A673 (cell line): ENCODE results near the gene C6orf47. TPM values are rescaled to one million over a fixed set of nuclear protein-coding genes. Genes with fewer than 3 reads are reported as not detected.

Experiments
- BruUV-seq: library from RNA; stranded (reverse); fragments of 400-500 nt; replicated peaks from 2 replicates; lab custom pipeline; 2021; lab: Mats Ljungman, UMichigan
- CTCF ChIA-PET: fragments of 300-600 bp; sonication (Branson Sonifier 250); formaldehyde crosslinking; loops from one replicate; lab custom pipeline; 2022; ENCODE audit warnings: antibody characterized with exemption; lab: Charles Lee
- POLR2A ChIA-PET: fragments of 300-600 bp; sonication (Branson Sonifier 250); formaldehyde crosslinking; loops from one replicate; lab custom pipeline; 2022; ENCODE audit warnings: antibody characterized with exemption; ENCODE audit not compliant: low non-redundant PET; lab: Charles Lee
- DNase-seq: peaks from one replicate; pipeline ENCODE4 v3.0.0-alpha.2; 2015; ENCODE audit warnings: low spot score
- H3K27ac ChIP-seq: fragments of 200-600 bp; sonication (generic); 2 replicates; pipeline ENCODE4 v1.5.1; 2016; ENCODE audit warnings: mixed run types, low read depth, mild to moderate bottlenecking, mixed read lengths, antibody characterized with exemption, low read length; ENCODE audit not compliant: poor library complexity, severe bottlenecking
- H3K27me3 ChIP-seq: fragments of 200-600 bp; sonication (generic); replicated peaks from 2 replicates; pipeline ENCODE4 v1.6.1; 2017; ENCODE audit warnings: mixed run types, low read depth, mild to moderate bottlenecking, mixed read lengths, antibody characterized with exemption, low read length; ENCODE audit not compliant: insufficient read depth, poor library complexity
- H3K36me3 ChIP-seq: fragments of 200-600 bp; sonication (generic); 2 replicates; pipeline ENCODE4 v1.6.1; 2016; ENCODE audit warnings: mixed run types, mild to moderate bottlenecking, mixed read lengths, antibody characterized with exemption, low read length; ENCODE audit not compliant: insufficient read depth, poor library complexity, severe bottlenecking
- H3K4me1 ChIP-seq: fragments of 200-600 bp; sonication (generic); 2 replicates; pipeline ENCODE4 v1.6.1; 2017; ENCODE audit warnings: mixed run types, mild to moderate bottlenecking, mixed read lengths, antibody characterized with exemption, low read length; ENCODE audit not compliant: insufficient read depth, poor library complexity, severe bottlenecking
- H3K4me3 ChIP-seq: fragments of 200-600 bp; sonication (generic); 2 replicates; pipeline ENCODE4 v1.5.1; 2016; ENCODE audit warnings: low read depth, mixed run types, mild to moderate bottlenecking, mixed read lengths, low read length; ENCODE audit not compliant: poor library complexity, severe bottlenecking
- H3K9me3 ChIP-seq: fragments of 200-600 bp; sonication (generic); 2 replicates; pipeline ENCODE4 v1.6.1; 2016; ENCODE audit warnings: mixed run types, low read depth, mild to moderate bottlenecking, mixed read lengths, antibody characterized with exemption, low read length; ENCODE audit not compliant: poor library complexity, severe bottlenecking
- EZH2 ChIP-seq: fragments of 200-600 bp; sonication (generic); IDR thresholded peaks from 2 replicates; pipeline ENCODE4 v1.6.1; 2017; ENCODE audit warnings: borderline replicate concordance, low read depth, mild to moderate bottlenecking, mixed read lengths, antibody characterized with exemption, low read length; ENCODE audit not compliant: poor library complexity, severe bottlenecking
- intact Hi-C: fragments of 100-400 bp; cut with micrococcal nuclease; formaldehyde crosslinking; loops from one replicate; pipeline ENCODE4 v1.10.0; 2022; ENCODE audit not compliant: unreplicated experiment
- total RNA-seq: library from RNA; stranded (reverse); gene quantifications from 2 replicates; pipeline ENCODE4 v1.2.3, GENCODE V29; 2021
- TF ChIP-seq, protein P1 (sequence below): fragments of 300-800, 200-600 bp; sonication (generic); conservative IDR thresholded peaks from 2 replicates; pipeline ENCODE4 v1.5.1; 2017; ENCODE audit warnings: low read depth, mild to moderate bottlenecking, antibody characterized with exemption, low read length, moderate library complexity, mixed read lengths

Gene C6orf47
- total RNA-seq, 1 experiment from 2014 or later, result 21.3 TPM

DNA sequence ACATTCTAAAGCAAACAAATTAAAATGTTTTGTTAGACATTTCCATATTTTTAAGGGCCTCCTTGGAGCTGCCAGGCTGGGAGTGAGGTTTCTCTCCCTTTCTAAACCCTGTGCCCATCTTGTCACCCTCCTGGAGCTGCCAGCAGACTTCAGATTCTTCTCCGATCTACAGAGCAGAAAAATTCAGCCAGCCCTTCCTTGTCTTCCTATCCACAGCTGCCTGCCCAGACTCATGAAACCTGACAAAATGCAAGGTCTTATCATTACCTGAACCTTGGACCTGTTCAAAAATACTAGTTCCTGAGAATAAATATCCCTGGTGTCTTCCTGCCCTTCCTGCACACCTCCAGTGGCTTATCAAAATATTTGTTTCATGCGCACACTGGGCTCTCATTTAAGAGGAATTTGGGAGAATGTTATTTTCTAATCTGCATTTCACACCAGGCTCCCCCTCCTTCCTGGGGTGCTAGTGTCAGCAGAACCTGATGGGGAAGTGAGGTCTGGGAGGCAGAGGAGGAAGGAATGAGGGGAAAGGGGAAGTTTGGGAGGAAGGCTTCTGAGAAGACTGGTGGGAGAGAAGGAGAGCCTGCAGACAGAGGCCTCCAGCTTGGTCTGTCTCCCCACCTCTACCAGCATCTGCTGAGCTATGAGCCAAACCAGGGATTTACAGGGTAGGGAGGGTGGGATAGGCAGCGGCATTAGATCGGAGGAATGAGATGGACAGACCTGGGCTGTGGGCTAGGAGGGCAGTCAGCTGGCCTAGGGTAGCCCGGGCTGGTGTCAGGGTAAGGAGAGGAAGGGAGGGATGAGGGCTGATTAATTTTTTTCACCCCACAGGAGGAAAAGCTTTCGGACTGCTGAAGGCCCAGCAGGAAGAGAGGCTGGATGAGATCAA lies 45.6 kb downstream of the C6orf47 start, which contains the start of gene AIF1:
AIF1 (plus strand) TSS at position 551 of the 895 bp plus-strand sequence; CDS start at position 647, 96 bp downstream.
- intact Hi-C loops, result loop anchor here (1.0 kb wide), 1 partner anchor 31 kb away; no protein-coding TSS in a partner anchor
- Histone ChIP-seq H3K4me1 (peaks cover 11% of the 10 kb centered on the region), H3K27me3 (no peaks in the 10 kb centered on the region), H3K36me3 (no peaks in the 10 kb centered on the region), H3K9me3 (no peaks in the 10 kb centered on the region), H3K27ac (peak within 1 kb of the TSS; percentile 14), H3K4me3 (no peak within 1 kb of the TSS)
- TF ChIP-seq EZH2, result no peak
- TF ChIP-seq, protein P1, sequence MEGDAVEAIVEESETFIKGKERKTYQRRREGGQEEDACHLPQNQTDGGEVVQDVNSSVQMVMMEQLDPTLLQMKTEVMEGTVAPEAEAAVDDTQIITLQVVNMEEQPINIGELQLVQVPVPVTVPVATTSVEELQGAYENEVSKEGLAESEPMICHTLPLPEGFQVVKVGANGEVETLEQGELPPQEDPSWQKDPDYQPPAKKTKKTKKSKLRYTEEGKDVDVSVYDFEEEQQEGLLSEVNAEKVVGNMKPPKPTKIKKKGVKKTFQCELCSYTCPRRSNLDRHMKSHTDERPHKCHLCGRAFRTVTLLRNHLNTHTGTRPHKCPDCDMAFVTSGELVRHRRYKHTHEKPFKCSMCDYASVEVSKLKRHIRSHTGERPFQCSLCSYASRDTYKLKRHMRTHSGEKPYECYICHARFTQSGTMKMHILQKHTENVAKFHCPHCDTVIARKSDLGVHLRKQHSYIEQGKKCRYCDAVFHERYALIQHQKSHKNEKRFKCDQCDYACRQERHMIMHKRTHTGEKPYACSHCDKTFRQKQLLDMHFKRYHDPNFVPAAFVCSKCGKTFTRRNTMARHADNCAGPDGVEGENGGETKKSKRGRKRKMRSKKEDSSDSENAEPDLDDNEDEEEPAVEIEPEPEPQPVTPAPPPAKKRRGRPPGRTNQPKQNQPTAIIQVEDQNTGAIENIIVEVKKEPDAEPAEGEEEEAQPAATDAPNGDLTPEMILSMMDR, result no peak
- no TSS peak for BruUV-seq
- ChIA-PET CTCF (no interaction called here), POLR2A (no interaction called here)
- DNase-seq, result no peak

DNA sequence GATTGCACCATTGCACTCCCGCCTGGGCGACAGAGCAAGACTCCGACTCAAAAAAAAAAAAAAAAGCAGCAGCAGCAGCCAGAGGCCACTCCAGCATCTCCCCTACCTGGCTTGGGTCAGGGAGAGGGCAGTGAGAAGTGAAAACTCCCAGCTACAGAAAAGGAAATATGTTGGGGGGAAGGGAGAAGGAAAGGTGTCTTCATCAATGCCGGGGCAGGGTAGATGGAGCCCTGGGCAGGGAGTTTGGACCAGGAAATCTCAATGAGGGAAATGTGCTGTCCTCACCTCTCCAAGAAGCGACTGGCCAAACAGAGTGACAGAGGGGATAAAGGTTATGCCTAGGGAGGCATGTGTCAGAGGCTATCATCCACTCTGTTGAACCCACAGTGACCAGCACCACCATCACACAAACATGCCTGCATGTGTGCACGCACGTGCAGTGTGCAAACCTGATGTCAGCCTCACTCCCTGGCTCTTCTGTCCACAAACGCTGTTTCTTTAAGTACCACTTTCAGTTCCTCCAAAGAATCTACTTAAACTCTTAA lies 46.4 kb downstream of the C6orf47 start:
- DNase-seq, result no peak
- ChIA-PET CTCF (no interaction called here), POLR2A (no interaction called here)
- Histone ChIP-seq H3K27ac (peak overlapping the region; percentile 14), H3K36me3 (no peaks in the 10 kb centered on the region), H3K27me3 (no peaks in the 10 kb centered on the region), H3K9me3 (no peaks in the 10 kb centered on the region), H3K4me3 (no peak overlapping the region), H3K4me1 (peaks cover 11% of the 10 kb centered on the region)
- no TSS peak for BruUV-seq
- intact Hi-C loops, result no loop called here
- TF ChIP-seq, protein P1, result no peak
- no peak for TF ChIP-seq EZH2

DNA sequence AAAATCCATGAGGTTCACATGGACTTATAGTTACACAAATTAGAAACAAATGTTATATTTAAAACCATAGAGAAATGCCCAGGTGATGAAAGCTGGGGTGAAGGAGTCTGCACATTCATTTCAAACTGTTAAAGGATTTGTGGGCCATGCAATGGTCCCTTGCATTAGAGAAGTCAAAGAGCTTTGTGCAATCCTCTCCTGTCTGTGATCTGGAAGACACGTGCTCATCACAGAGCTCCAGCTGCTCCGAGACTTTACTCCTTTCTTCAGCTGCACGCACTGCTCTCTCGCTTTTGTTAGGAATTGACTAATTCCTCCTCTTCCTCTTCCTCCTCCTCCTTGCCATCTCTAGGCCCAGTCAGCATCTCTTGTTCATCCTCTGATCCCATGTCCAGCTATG lies 49.6 kb downstream of the C6orf47 start:
- H3K27me3 ChIP-seq, result no peaks in the 10 kb centered on the region
- H3K4me3 ChIP-seq, result no peak overlapping the region
- DNase-seq, result no peak
- no peaks in the 10 kb centered on the region for H3K9me3 ChIP-seq
- H3K4me1 ChIP-seq, result peaks cover 11% of the 10 kb centered on the region
- TF ChIP-seq, protein P1, result no peak
- no peak for TF ChIP-seq EZH2
- intact Hi-C loops, result no loop called here
- CTCF ChIA-PET, result interaction anchor here (0.7 kb wide), 1 partner anchor 77 kb away, joined by 4 read pairs; no protein-coding TSS in a partner anchor
- POLR2A ChIA-PET, result no interaction called here
- BruUV-seq, result no TSS peak
- H3K27ac ChIP-seq, result no peak overlapping the region
- no peaks in the 10 kb centered on the region for H3K36me3 ChIP-seq
